ENCODE results near the gene MSLN.

DNA sequence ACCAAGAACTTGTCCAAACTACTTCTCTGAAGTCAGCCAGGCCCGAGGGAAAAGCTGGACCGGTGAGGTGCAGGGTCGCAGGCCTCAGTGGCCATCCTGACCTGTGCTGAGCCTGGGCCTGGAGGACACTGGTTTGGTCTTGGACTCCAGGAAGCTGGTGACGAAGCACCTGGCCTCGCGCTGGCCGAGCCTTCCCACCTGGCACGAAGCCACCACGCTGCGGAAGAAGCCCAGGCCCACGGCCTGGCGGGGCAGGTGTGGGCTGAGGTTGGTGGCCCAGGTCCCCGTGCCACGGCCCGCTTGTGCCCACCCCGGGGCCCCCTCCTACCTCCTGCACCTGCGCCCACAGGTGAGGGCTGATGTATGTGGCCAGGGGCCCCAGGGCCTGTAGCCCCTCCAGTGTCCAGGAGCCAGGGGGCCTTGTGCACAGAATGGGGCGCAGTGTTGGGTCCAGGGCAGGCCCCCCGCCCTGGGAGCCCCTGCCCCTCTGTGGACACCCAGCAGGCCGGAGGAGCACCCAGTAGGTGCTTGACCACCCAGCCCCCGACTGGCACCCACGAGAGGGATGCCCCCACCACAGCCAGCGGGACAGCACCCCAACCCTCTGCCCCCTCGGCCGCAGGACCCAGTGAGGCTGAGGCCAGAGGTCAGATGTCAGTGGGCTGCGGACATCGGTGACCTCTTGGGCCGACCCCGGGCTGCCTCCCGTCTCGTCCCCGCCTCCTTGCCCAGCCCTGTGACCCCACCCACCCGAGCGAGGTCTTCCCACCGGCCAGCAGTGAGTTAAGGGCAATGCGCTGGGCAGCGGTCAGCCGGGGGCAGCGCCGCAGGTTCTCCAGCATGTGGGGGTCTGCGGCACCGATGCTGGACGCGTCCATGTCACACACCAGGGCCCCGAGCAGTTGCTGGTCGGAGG is 13.8 kb downstream of the MSLN start:
- TF ChIP-seq POLR2A (IDR thresholded peaks at IDR 0.05): no peak
- TF ChIP-seq, protein P1, sequence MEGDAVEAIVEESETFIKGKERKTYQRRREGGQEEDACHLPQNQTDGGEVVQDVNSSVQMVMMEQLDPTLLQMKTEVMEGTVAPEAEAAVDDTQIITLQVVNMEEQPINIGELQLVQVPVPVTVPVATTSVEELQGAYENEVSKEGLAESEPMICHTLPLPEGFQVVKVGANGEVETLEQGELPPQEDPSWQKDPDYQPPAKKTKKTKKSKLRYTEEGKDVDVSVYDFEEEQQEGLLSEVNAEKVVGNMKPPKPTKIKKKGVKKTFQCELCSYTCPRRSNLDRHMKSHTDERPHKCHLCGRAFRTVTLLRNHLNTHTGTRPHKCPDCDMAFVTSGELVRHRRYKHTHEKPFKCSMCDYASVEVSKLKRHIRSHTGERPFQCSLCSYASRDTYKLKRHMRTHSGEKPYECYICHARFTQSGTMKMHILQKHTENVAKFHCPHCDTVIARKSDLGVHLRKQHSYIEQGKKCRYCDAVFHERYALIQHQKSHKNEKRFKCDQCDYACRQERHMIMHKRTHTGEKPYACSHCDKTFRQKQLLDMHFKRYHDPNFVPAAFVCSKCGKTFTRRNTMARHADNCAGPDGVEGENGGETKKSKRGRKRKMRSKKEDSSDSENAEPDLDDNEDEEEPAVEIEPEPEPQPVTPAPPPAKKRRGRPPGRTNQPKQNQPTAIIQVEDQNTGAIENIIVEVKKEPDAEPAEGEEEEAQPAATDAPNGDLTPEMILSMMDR (IDR thresholded peaks at IDR 0.05 in 8 of 11, conservative IDR thresholded peaks at IDR 0.05 in 3 of 11): no peak

Data from spleen (tissue), 7 donors.